Ectodermal cell (in vitro differentiated cells): ENCODE results near the gene MEX3A.

ENCODE experiments used
- H3K27ac ChIP-seq: 2 replicates; pipeline ENCODE4 v1.7.0; 2013; ENCODE audit warnings: mild to moderate bottlenecking, low read depth, low read length; ENCODE audit not compliant: insufficient read depth, poor library complexity, severe bottlenecking
- H3K27me3 ChIP-seq: 2 replicates; pipeline ENCODE4 v1.7.0; 2013; ENCODE audit warnings: mild to moderate bottlenecking, low read length; ENCODE audit not compliant: insufficient read depth, control insufficient read depth, poor library complexity, severe bottlenecking
- H3K36me3 ChIP-seq: one replicate; pipeline ENCODE4 v1.7.0; 2013; ENCODE audit warnings: low read length; ENCODE audit not compliant: control insufficient read depth, insufficient read depth
- H3K4me1 ChIP-seq: one replicate; pipeline ENCODE4 v1.7.0; 2013; ENCODE audit warnings: low read length; ENCODE audit not compliant: control insufficient read depth, insufficient read depth
- H3K4me3 ChIP-seq: 2 replicates; pipeline ENCODE4 v1.7.0; 2013; ENCODE audit warnings: low read depth, low read length, control low read depth; ENCODE audit not compliant: insufficient read depth
- H3K9me3 ChIP-seq: 2 replicates; pipeline ENCODE4 v1.7.0; 2013; ENCODE audit warnings: mild to moderate bottlenecking, low read length, moderate library complexity; ENCODE audit not compliant: control insufficient read depth
- WGBS, 2 experiments: methylation state at CpG; one replicate each; pipeline ENCODE4 v1.1.7; 2013; ENCODE audit warnings: missing lambda C conversion rate in 2 of 2; 5-methylcytosine and 5-hydroxymethylcytosine counted together

The MEX3A gene

GRCh38 chr1:156110252-156110651, 28.0 kb upstream of the MEX3A start:
- H3K27ac ChIP-seq = no peak overlapping the region
- H3K9me3 ChIP-seq = no peaks in the 10 kb centered on the region
- H3K4me3 ChIP-seq = no peak overlapping the region
- H3K36me3 ChIP-seq = no peaks in the 10 kb centered on the region
- H3K27me3 ChIP-seq = peaks cover 7% of the 10 kb centered on the region
- peaks cover 44% of the 10 kb centered on the region for H3K4me1 ChIP-seq
- 90 to 92% methylated on average over 2 of the region's 2 CpGs for WGBS, 2 experiments

- Histone ChIP-seq H3K27ac (no peak overlapping the region), H3K4me1 (peaks cover 46% of the 10 kb centered on the region), H3K36me3 (no peaks in the 10 kb centered on the region), H3K27me3 (no peaks in the 10 kb centered on the region), H3K9me3 (no peaks in the 10 kb centered on the region), H3K4me3 (no peak overlapping the region)
- 95% methylated on average over 6 of the region's 6 CpGs for WGBS, 2 experiments
These were observed 26.5 kb upstream of the MEX3A start for GRCh38 chr1:156108664-156109241.

DNA sequence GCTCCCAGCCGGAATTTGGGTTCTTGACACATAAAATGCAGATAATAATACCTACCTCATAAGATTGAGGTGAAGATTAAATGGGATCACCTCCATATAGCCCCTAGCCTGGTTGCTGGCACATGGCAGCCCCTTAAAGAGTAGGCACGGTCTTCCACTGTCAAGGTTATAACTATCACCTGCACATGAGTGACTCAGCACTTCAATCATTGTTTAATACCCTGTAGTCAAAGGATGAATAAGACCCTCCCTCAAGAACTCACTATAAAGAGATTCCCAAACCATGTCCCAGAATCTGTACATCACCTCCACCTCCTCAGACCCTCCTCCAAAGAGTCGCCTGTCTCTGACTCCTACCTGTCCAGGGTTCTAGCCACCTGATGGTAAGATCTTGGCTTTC, 25.8 kb upstream of the MEX3A start:
- no peaks in the 10 kb centered on the region for H3K27me3 ChIP-seq
- H3K27ac ChIP-seq = no peak overlapping the region
- no peak overlapping the region for H3K4me3 ChIP-seq
- no peaks in the 10 kb centered on the region for H3K9me3 ChIP-seq
- WGBS, 2 experiments = 94 to 96% methylated on average over 3 of the region's 3 CpGs
- H3K36me3 ChIP-seq = no peaks in the 10 kb centered on the region
- H3K4me1 ChIP-seq = peaks cover 46% of the 10 kb centered on the region

- Histone ChIP-seq H3K9me3 (no peaks in the 10 kb centered on the region), H3K4me3 (no peak overlapping the region), H3K27me3 (no peaks in the 10 kb centered on the region), H3K27ac (peak overlapping the region; percentile 96), H3K36me3 (no peaks in the 10 kb centered on the region), H3K4me1 (peaks cover 45% of the 10 kb centered on the region)
- WGBS, 2 experiments = 22 to 23% methylated on average over 10 of the region's 14 CpGs
These were observed 24.6 kb upstream of the MEX3A start for GRCh38 chr1:156106624-156107488.

- Histone ChIP-seq H3K4me3 (no peak overlapping the region), H3K4me1 (peaks cover 45% of the 10 kb centered on the region)
These were observed 22.9 kb upstream of the MEX3A start for GRCh38 chr1:156104861-156105832.

GRCh38 chr1:156104065-156104810, 22.0 kb upstream of the MEX3A start:
- H3K27me3 ChIP-seq = no peaks in the 10 kb centered on the region
- peaks cover 45% of the 10 kb centered on the region for H3K4me1 ChIP-seq
- peak overlapping the region; percentile 84 for H3K27ac ChIP-seq
- no peak overlapping the region for H3K4me3 ChIP-seq
- H3K36me3 ChIP-seq = no peaks in the 10 kb centered on the region
- no peaks in the 10 kb centered on the region for H3K9me3 ChIP-seq
- WGBS, 2 experiments = 70 to 75% methylated on average over 15 of the region's 15 CpGs

More at GRCh38 chr1:156104861-156105832, 22.9 kb upstream of the MEX3A start:
- Histone ChIP-seq H3K9me3 (no peaks in the 10 kb centered on the region), H3K27ac (peak overlapping the region; percentile 96), H3K27me3 (no peaks in the 10 kb centered on the region), H3K36me3 (no peaks in the 10 kb centered on the region)
- WGBS, 2 experiments = 60 to 61% methylated on average over 11 of the region's 11 CpGs

GRCh38 chr1:156103521-156103947, 21.3 kb upstream of the MEX3A start:
- peak overlapping the region; percentile 44 for H3K27ac ChIP-seq
- H3K9me3 ChIP-seq = no peaks in the 10 kb centered on the region
- H3K27me3 ChIP-seq = no peaks in the 10 kb centered on the region
- no peak overlapping the region for H3K4me3 ChIP-seq
- WGBS, 2 experiments = 72 to 75% methylated on average over 9 of the region's 9 CpGs
- no peaks in the 10 kb centered on the region for H3K36me3 ChIP-seq
- peaks cover 45% of the 10 kb centered on the region for H3K4me1 ChIP-seq

GRCh38 chr1:156102633-156103511, 20.6 kb upstream of the MEX3A start:
- peak overlapping the region; percentile 16 for H3K27ac ChIP-seq
- H3K4me1 ChIP-seq = peaks cover 45% of the 10 kb centered on the region

GRCh38 chr1:156101880-156102279, 19.6 kb upstream of the MEX3A start:
- Histone ChIP-seq H3K27me3 (no peaks in the 10 kb centered on the region), H3K9me3 (no peaks in the 10 kb centered on the region), H3K27ac (no peak overlapping the region), H3K36me3 (peaks cover 6% of the 10 kb centered on the region), H3K4me1 (peaks cover 41% of the 10 kb centered on the region), H3K4me3 (no peak overlapping the region)
- 91 to 95% methylated on average over 6 of the region's 6 CpGs for WGBS, 2 experiments

More at GRCh38 chr1:156102633-156103511, 20.6 kb upstream of the MEX3A start:
- Histone ChIP-seq H3K27me3 (no peaks in the 10 kb centered on the region), H3K9me3 (no peaks in the 10 kb centered on the region), H3K4me3 (no peak overlapping the region), H3K36me3 (peaks cover under 1% of the 10 kb centered on the region)
- WGBS, 2 experiments = 90 to 91% methylated on average over 16 of the region's 16 CpGs
